Stomach smooth muscle (tissue), 2 donors: Measurements from ENCODE around the gene SYT13.

Experiments used
- H3K27ac ChIP-seq: one replicate; pipeline ENCODE4 v1.7.0; 2013; ENCODE audit warnings: mild to moderate bottlenecking, low read length, inconsistent platforms
- H3K27me3 ChIP-seq, 2 donors: one replicate each; pipeline ENCODE4 v1.7.0; 2013; ENCODE audit warnings: low read length in 2 of 2; ENCODE audit not compliant: insufficient read depth in 2 of 2, control insufficient read depth in 1 of 2
- H3K36me3 ChIP-seq, 2 donors: one replicate each; pipeline ENCODE4 v1.7.0; 2013; ENCODE audit warnings: low read length in 2 of 2; ENCODE audit not compliant: control insufficient read depth in 2 of 2, insufficient read depth in 2 of 2
- H3K4me1 ChIP-seq: one replicate; pipeline ENCODE4 v1.7.0; 2013; ENCODE audit warnings: low read length; ENCODE audit not compliant: control insufficient read depth, insufficient read depth
- H3K4me3 ChIP-seq, 2 donors: one replicate each; pipeline ENCODE4 v1.7.0; 2013; ENCODE audit warnings: low read length in 2 of 2
- H3K9ac ChIP-seq, 2 donors: one replicate each; pipeline ENCODE4 v1.7.0; 2013; ENCODE audit warnings: low read length in 2 of 2, mild to moderate bottlenecking in 1 of 2
- H3K9me3 ChIP-seq, 2 donors: one replicate each; pipeline ENCODE4 v1.7.0; 2013; ENCODE audit warnings: low read length in 2 of 2; ENCODE audit not compliant: control insufficient read depth in 2 of 2
- donor health status: healthy.
- donor health status: Pancreatic carcinoma.

SYT13 gene

DNA sequence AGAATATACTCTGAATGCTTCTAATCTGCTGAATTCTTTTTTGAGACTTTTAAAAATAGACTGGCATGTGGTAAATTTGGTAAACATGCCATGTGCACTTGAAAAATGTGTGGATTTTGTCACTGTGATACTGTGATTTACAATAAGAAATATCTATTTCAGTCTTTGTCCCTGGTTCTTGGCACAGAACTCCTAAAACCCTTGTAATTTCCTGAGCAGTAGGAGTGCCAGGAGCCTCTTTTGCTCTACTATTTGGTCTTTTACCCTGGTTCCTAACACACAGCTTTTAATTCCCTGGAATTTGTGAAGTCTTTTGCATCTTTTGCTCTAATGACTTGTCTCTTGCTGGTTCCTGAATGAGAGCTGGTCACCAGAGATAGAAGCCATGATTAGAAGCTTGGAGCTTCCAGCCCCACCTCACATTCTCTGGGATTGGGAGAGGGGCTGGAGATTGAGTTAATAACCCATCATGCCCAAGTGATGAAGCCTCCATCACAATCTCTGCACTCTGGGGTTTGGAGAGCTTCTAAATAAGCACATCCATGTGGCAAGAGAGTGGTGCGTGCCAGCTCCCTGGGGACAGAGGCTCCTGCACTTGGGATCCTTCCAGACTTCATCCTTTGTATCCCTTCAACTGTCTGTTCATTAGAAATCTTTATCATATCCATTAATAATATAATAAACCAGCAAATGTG, 27.2 kb upstream of the SYT13 start:
- H3K27ac ChIP-seq = no peak overlapping the region
- H3K4me1 ChIP-seq = no peaks in the 10 kb centered on the region
- H3K9ac ChIP-seq = no peak overlapping the region
- H3K36me3 ChIP-seq = no peaks in the 10 kb centered on the region
- H3K9me3 ChIP-seq = no peaks in the 10 kb centered on the region
- peaks cover 0 to 4% of the 10 kb centered on the region in 2 donors for H3K27me3 ChIP-seq
- H3K4me3 ChIP-seq = no peak overlapping the region

GRCh38 chr11:45305874-45306623, 19.9 kb upstream of the SYT13 start:
- Histone ChIP-seq H3K27me3 (no peaks in the 10 kb centered on the region), H3K27ac (no peak overlapping the region), H3K4me1 (no peaks in the 10 kb centered on the region), H3K4me3 (no peak overlapping the region), H3K36me3 (no peaks in the 10 kb centered on the region), H3K9ac (no peak overlapping the region), H3K9me3 (no peaks in the 10 kb centered on the region)

- Histone ChIP-seq H3K27ac (no peak overlapping the region), H3K4me3 (no peak overlapping the region), H3K36me3 (no peaks in the 10 kb centered on the region), H3K9ac (no peak overlapping the region), H3K4me1 (no peaks in the 10 kb centered on the region), H3K9me3 (no peaks in the 10 kb centered on the region), H3K27me3 (no peaks in the 10 kb centered on the region)
Measured at GRCh38 chr11:45304992-45305335, 18.8 kb upstream of the SYT13 start.

- Histone ChIP-seq H3K36me3 (no peaks in the 10 kb centered on the region), H3K27me3 (no peaks in the 10 kb centered on the region), H3K9me3 (no peaks in the 10 kb centered on the region), H3K4me3 (no peak overlapping the region), H3K4me1 (no peaks in the 10 kb centered on the region), H3K27ac (no peak overlapping the region), H3K9ac (no peak overlapping the region)
Measured at GRCh38 chr11:45304111-45304991, 18.2 kb upstream of the SYT13 start.

- Histone ChIP-seq H3K9me3 (no peaks in the 10 kb centered on the region), H3K36me3 (no peaks in the 10 kb centered on the region), H3K27me3 (no peaks in the 10 kb centered on the region), H3K9ac (no peak overlapping the region), H3K4me1 (no peaks in the 10 kb centered on the region), H3K4me3 (no peak overlapping the region), H3K27ac (no peak overlapping the region)
Measured at GRCh38 chr11:45303316-45303715, 17.2 kb upstream of the SYT13 start.

DNA sequence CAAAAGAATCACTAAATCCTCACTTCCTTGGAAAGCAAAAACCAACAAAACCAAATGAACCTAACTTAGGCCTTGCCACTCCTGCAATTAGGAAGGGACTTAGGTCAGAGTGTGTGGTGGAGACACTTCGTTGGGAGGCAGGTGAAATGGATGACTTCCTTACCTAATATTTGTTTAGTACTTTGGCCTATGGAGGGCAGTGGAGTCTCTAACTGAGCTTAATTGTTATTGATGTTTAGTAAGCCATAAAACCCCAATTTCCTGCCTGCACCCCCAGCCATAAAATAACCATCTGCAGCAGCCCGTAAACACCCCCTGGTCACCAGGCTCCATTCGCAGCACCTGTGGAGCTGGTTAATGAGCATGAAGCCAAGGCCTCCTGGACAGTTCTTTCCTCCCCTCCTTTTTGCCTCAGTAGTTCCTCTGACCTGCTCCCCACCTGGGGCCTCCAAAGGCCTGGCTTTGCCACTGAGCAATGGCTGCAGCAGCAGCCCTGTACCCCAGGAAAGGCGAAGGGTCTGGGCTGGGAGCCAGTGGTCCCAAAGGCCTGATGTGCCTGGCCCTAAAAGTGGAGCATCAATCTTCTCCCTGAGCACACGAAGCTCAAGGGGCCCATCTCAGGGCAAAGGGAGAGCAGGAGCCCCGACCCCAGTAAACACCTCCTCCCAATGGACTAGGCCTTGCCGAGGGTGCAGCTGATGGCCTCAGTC, 15.6 kb upstream of the SYT13 start:
- no peak overlapping the region for H3K4me3 ChIP-seq
- H3K27me3 ChIP-seq = no peaks in the 10 kb centered on the region
- no peak overlapping the region for H3K27ac ChIP-seq

DNA sequence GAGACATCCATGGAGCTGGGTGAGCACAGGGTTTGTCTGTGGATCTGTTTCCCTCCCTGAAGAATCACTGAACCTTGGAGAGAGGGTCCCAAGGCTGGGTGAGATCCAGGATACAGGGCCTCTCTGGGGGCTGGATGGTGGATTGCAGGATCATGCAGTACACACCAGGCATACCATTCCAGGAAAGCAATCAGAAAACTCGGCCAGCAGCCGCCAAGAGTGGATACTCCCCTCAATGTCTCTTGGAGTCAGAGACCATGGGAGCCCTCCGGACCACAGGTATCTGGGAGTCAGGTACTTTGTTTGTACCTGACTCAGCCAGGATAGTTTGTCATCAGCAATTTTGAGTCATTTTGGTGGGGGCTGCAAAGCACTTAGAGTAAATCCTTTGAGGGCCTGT, 14.6 kb upstream of the SYT13 start:
- Histone ChIP-seq H3K27ac (no peak overlapping the region), H3K4me3 (no peak overlapping the region), H3K36me3 (no peaks in the 10 kb centered on the region), H3K27me3 (no peaks in the 10 kb centered on the region), H3K9me3 (peaks cover 0 to 3% of the 10 kb centered on the region in 2 donors), H3K4me1 (no peaks in the 10 kb centered on the region), H3K9ac (no peak overlapping the region)

More for the DNA sequence above, 15.6 kb upstream of the SYT13 start:
- H3K9me3 ChIP-seq = peaks cover 0 to 3% of the 10 kb centered on the region in 2 donors
- no peak overlapping the region for H3K9ac ChIP-seq
- no peaks in the 10 kb centered on the region for H3K4me1 ChIP-seq
- H3K36me3 ChIP-seq = no peaks in the 10 kb centered on the region

DNA sequence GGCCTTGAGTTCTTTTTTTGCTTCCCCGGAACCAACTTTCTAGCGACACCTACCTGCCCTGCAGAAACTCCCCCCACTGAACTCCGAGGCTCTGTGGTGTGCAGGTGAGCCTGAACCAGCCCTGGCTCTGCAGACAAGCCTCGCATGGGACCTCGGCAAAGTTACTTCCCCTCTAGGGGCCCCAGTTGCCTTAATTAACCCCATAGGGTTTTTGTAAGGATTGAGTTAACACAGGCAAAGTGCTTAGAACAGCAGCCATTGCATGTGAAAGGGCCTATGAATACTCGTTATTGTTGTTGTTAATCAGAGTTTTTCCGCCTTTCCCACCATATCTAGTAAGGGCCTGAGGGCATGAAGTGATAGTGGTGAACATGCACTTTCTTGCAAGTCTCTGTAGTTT, 12.6 kb upstream of the SYT13 start:
- H3K4me3 ChIP-seq = no peak overlapping the region
- H3K27me3 ChIP-seq = no peaks in the 10 kb centered on the region
- H3K9ac ChIP-seq = no peak overlapping the region
- no peaks in the 10 kb centered on the region for H3K36me3 ChIP-seq
- H3K9me3 ChIP-seq = peaks cover 0 to 3% of the 10 kb centered on the region in 2 donors
- no peaks in the 10 kb centered on the region for H3K4me1 ChIP-seq
- no peak overlapping the region for H3K27ac ChIP-seq

GRCh38 chr11:45296075-45296474, 9.9 kb upstream of the SYT13 start:
- H3K9me3 ChIP-seq = peaks cover 0 to 3% of the 10 kb centered on the region in 2 donors
- H3K36me3 ChIP-seq = no peaks in the 10 kb centered on the region
- H3K4me1 ChIP-seq = no peaks in the 10 kb centered on the region
- no peak overlapping the region for H3K9ac ChIP-seq
- peaks cover 4 to 5% of the 10 kb centered on the region in 2 donors for H3K27me3 ChIP-seq
- H3K27ac ChIP-seq = no peak overlapping the region
- no peak overlapping the region for H3K4me3 ChIP-seq

DNA sequence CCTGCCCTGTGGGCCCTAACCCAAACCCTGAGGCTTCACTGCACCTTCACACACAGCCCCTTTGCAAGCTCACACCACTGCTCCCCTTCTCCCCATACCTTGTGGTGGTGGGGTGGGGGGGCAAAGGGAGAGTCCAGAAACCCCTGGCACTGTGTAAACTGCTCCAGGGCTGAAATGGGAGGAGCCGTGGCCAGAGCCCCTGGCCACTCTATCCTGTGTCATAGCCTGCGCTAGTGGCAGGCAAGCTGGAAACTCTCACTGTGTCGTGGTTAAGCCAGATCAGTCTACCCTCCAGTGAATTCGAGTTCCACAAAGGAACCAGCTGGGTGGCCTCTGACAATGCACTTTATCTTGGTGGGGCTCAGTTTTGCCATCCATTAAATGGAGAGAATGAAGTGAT, 8.4 kb upstream of the SYT13 start:
- Histone ChIP-seq H3K36me3 (no peaks in the 10 kb centered on the region), H3K4me3 (no peak overlapping the region), H3K4me1 (no peaks in the 10 kb centered on the region), H3K9ac (no peak overlapping the region), H3K27me3 (peaks cover 5 to 9% of the 10 kb centered on the region in 2 donors), H3K27ac (no peak overlapping the region), H3K9me3 (peaks cover 0 to 3% of the 10 kb centered on the region in 2 donors)
